Neuronal stem cell (in vitro differentiated cells): ENCODE data around the gene MACF1.

Source experiments
- DNase-seq: peaks from one replicate; pipeline ENCODE4 v3.0.0-alpha.2; 2013; ENCODE audit warnings: low spot score
- H2AFZ ChIP-seq: one replicate; pipeline ENCODE4 v1.6.1; 2013; ENCODE audit warnings: mild to moderate bottlenecking, low read length, inconsistent platforms
- H2AK5ac ChIP-seq: 2 replicates; pipeline ENCODE4 v1.6.1; 2013; ENCODE audit warnings: low read depth, mild to moderate bottlenecking, inconsistent platforms, low read length, moderate library complexity, mixed read lengths
- H2BK120ac ChIP-seq: 2 replicates; pipeline ENCODE4 v1.6.1; 2013; ENCODE audit warnings: low read depth, mild to moderate bottlenecking, inconsistent platforms, low read length, moderate library complexity, mixed read lengths
- H2BK12ac ChIP-seq: one replicate; pipeline ENCODE4 v1.6.1; 2013; ENCODE audit warnings: low read length, inconsistent platforms
- H2BK15ac ChIP-seq: 2 replicates; pipeline ENCODE4 v1.6.1; 2013; ENCODE audit warnings: mild to moderate bottlenecking, low read length, inconsistent platforms, mixed read lengths
- H2BK5ac ChIP-seq: one replicate; pipeline ENCODE4 v1.6.1; 2013; ENCODE audit warnings: inconsistent platforms, mild to moderate bottlenecking, low read length, moderate library complexity
- H3K14ac ChIP-seq: one replicate; pipeline ENCODE4 v1.6.1; 2013; ENCODE audit warnings: low read length, inconsistent platforms
- H3K18ac ChIP-seq: 2 replicates; pipeline ENCODE4 v1.6.1; 2013; ENCODE audit warnings: low read length, inconsistent platforms
- H3K23ac ChIP-seq: 2 replicates; pipeline ENCODE4 v1.6.1; 2013; ENCODE audit warnings: low read depth, mild to moderate bottlenecking, mixed read lengths, low read length, inconsistent platforms; ENCODE audit not compliant: poor library complexity
- H3K27ac ChIP-seq: replicated peaks from 3 replicates; pipeline ENCODE4 v1.5.1; 2013; ENCODE audit warnings: low read length, inconsistent platforms
- H3K27me3 ChIP-seq, 3 experiments: 2 replicates each; pipeline ENCODE4 v1.6.1; 2013; ENCODE audit warnings: low read length in 3 of 3, mild to moderate bottlenecking in 2 of 3, inconsistent platforms in 1 of 3, low read depth in 1 of 3, mixed read lengths in 1 of 3, moderate library complexity in 1 of 3; ENCODE audit not compliant: control insufficient read depth in 3 of 3, insufficient read depth in 3 of 3
- H3K36me3 ChIP-seq, 2 donors: replicated peaks in 1 of 2; 2 replicates each; pipeline ENCODE4 v1.6.1; 2013; ENCODE audit warnings: low read length in 2 of 2; ENCODE audit not compliant: control insufficient read depth in 2 of 2, insufficient read depth in 2 of 2
- H3K4ac ChIP-seq: 2 replicates; pipeline ENCODE4 v1.6.1; 2013; ENCODE audit warnings: inconsistent platforms, mild to moderate bottlenecking, low read length, moderate library complexity
- H3K4me1 ChIP-seq, 2 donors: 1 replicate in 1 of 2; 2 replicates in 1 of 2; pipeline ENCODE4 v1.6.1; 2013; ENCODE audit warnings: low read length in 2 of 2, low read depth in 1 of 2; ENCODE audit not compliant: control insufficient read depth in 2 of 2, insufficient read depth in 1 of 2
- H3K4me2 ChIP-seq: one replicate; pipeline ENCODE4 v1.6.1; 2013; ENCODE audit warnings: mild to moderate bottlenecking, low read length, inconsistent platforms; ENCODE audit not compliant: insufficient read depth, poor library complexity, severe bottlenecking
- H3K4me3 ChIP-seq, 2 donors: 2 replicates each; pipeline ENCODE4 v1.5.1; 2013; ENCODE audit warnings: low read length in 2 of 2, mild to moderate bottlenecking in 2 of 2, inconsistent platforms in 1 of 2, moderate library complexity in 1 of 2
- H3K79me1 ChIP-seq: one replicate; pipeline ENCODE4 v1.6.1; 2013; ENCODE audit warnings: low read depth, mild to moderate bottlenecking, inconsistent platforms, low read length, moderate library complexity
- H3K9ac ChIP-seq: one replicate; pipeline ENCODE4 v1.6.1; 2013; ENCODE audit warnings: mild to moderate bottlenecking, low read depth, low read length, inconsistent platforms; ENCODE audit not compliant: poor library complexity
- H3K9me3 ChIP-seq, 2 donors: replicated peaks in 1 of 2; 2 replicates each; pipeline versions ENCODE3 to v1.6.1; 2013; ENCODE audit warnings: low read length in 2 of 2, mild to moderate bottlenecking in 2 of 2, inconsistent platforms in 1 of 2, low read depth in 1 of 2, mixed read lengths in 1 of 2, moderate library complexity in 1 of 2; ENCODE audit not compliant: control insufficient read depth in 2 of 2, insufficient read depth in 1 of 2
- H4K8ac ChIP-seq: one replicate; pipeline ENCODE4 v1.6.1; 2013; ENCODE audit warnings: low read depth, mild to moderate bottlenecking, inconsistent platforms, low read length, moderate library complexity
- H4K91ac ChIP-seq: one replicate; pipeline ENCODE4 v1.6.1; 2013; ENCODE audit warnings: low read length, low read depth, mild to moderate bottlenecking, inconsistent platforms; ENCODE audit not compliant: poor library complexity
- WGBS, 2 donors: extraction: QIAGEN DNeasy Blood & Tissue Kit; methylation state at CpG; one replicate each; pipeline ENCODE4 v1.1.7; 2013; ENCODE audit warnings: missing lambda C conversion rate in 2 of 2, mixed read lengths in 1 of 2; ENCODE audit not compliant: insufficient read length in 2 of 2, insufficient replicate concordance in 1 of 2; ENCODE audit errors: extremely low coverage in 2 of 2; 5-methylcytosine and 5-hydroxymethylcytosine counted together

Gene MACF1

GRCh38 chr1:39317910-39318633 is 113.6 kb downstream of the MACF1 start:
- no peak overlapping the region for H4K8ac ChIP-seq
- no peak overlapping the region for H2AK5ac ChIP-seq
- no peak overlapping the region for H3K9ac ChIP-seq
- H3K9me3 ChIP-seq, result no peaks in the 10 kb centered on the region
- no peak overlapping the region for H2BK15ac ChIP-seq
- no peaks in the 10 kb centered on the region for H3K27me3 ChIP-seq
- no peak overlapping the region for H2AFZ ChIP-seq
- no peak overlapping the region for H2BK5ac ChIP-seq
- no peak overlapping the region for H3K4me2 ChIP-seq
- H2BK120ac ChIP-seq, result no peak overlapping the region
- no peak overlapping the region for H3K18ac ChIP-seq
- no peaks in the 10 kb centered on the region for H3K79me1 ChIP-seq
- no peak overlapping the region for H4K91ac ChIP-seq
- peaks cover 40 to 99% of the 10 kb centered on the region in 2 donors for H3K36me3 ChIP-seq
- no peak overlapping the region for H3K14ac ChIP-seq
- H3K4me1 ChIP-seq, result no peaks in the 10 kb centered on the region
- no peak overlapping the region for H3K23ac ChIP-seq
- DNase-seq, result no peak
- H3K4ac ChIP-seq, result no peak overlapping the region
- no CpG with 5 or more reads among the region's 6 CpGs for WGBS, 2 donors
- no peak overlapping the region for H3K4me3 ChIP-seq
- H2BK12ac ChIP-seq, result no peak overlapping the region
- H3K27ac ChIP-seq, result no peak overlapping the region

GRCh38 chr1:39321979-39322378 is 117.5 kb downstream of the MACF1 start:
- H3K27ac ChIP-seq, result no peak overlapping the region
- no peak overlapping the region for H3K23ac ChIP-seq
- H3K4me1 ChIP-seq, result no peaks in the 10 kb centered on the region
- H3K79me1 ChIP-seq, result no peaks in the 10 kb centered on the region
- H3K18ac ChIP-seq, result no peak overlapping the region
- H2BK15ac ChIP-seq, result no peak overlapping the region
- H2BK5ac ChIP-seq, result no peak overlapping the region
- H3K4ac ChIP-seq, result no peak overlapping the region
- WGBS, 2 donors, result no CpG with 5 or more reads among the region's 1 CpG
- no peak overlapping the region for H2BK120ac ChIP-seq
- H3K4me2 ChIP-seq, result no peak overlapping the region
- H2AFZ ChIP-seq, result no peak overlapping the region
- H2AK5ac ChIP-seq, result no peak overlapping the region
- no peak overlapping the region for H3K14ac ChIP-seq
- no peaks in the 10 kb centered on the region for H3K9me3 ChIP-seq
- H2BK12ac ChIP-seq, result no peak overlapping the region
- H3K4me3 ChIP-seq, result no peak overlapping the region
- DNase-seq, result no peak
- H4K8ac ChIP-seq, result no peak overlapping the region
- H3K36me3 ChIP-seq, result peaks cover 42 to 99% of the 10 kb centered on the region in 2 donors
- no peaks in the 10 kb centered on the region for H3K27me3 ChIP-seq
- H4K91ac ChIP-seq, result no peak overlapping the region
- H3K9ac ChIP-seq, result no peak overlapping the region

- H3K9me3 ChIP-seq, result no peaks in the 10 kb centered on the region
- no peaks in the 10 kb centered on the region for H3K79me1 ChIP-seq
- H2BK12ac ChIP-seq, result no peak overlapping the region
- H3K4ac ChIP-seq, result no peak overlapping the region
- peaks cover 43 to 99% of the 10 kb centered on the region in 2 donors for H3K36me3 ChIP-seq
- H3K4me3 ChIP-seq, result no peak overlapping the region
- H2AFZ ChIP-seq, result no peak overlapping the region
- H3K27ac ChIP-seq, result no peak overlapping the region
- no peaks in the 10 kb centered on the region for H3K27me3 ChIP-seq
- no peak overlapping the region for H2BK15ac ChIP-seq
- no peak overlapping the region for H3K14ac ChIP-seq
- no peak overlapping the region for H3K4me2 ChIP-seq
- WGBS, 2 donors, result no CpG with 5 or more reads among the region's 6 CpGs
- H2BK120ac ChIP-seq, result no peak overlapping the region
- H4K91ac ChIP-seq, result no peak overlapping the region
- H3K18ac ChIP-seq, result no peak overlapping the region
- DNase-seq, result no peak
- no peak overlapping the region for H2AK5ac ChIP-seq
- no peak overlapping the region for H2BK5ac ChIP-seq
- H3K9ac ChIP-seq, result no peak overlapping the region
- no peak overlapping the region for H4K8ac ChIP-seq
- no peaks in the 10 kb centered on the region for H3K4me1 ChIP-seq
- no peak overlapping the region for H3K23ac ChIP-seq
Measured at GRCh38 chr1:39322431-39322830, 117.9 kb downstream of the MACF1 start.

GRCh38 chr1:39324888-39325287 is 120.4 kb downstream of the MACF1 start:
- Histone ChIP-seq H3K18ac (no peak overlapping the region), H2BK5ac (no peak overlapping the region), H2BK120ac (no peak overlapping the region), H2BK15ac (no peak overlapping the region), H2BK12ac (no peak overlapping the region), H3K4me2 (no peak overlapping the region), H3K23ac (no peak overlapping the region), H3K4ac (no peak overlapping the region), H3K14ac (no peak overlapping the region), H3K4me3 (no peak overlapping the region), H3K9me3 (no peaks in the 10 kb centered on the region), H3K36me3 (peaks cover 40 to 99% of the 10 kb centered on the region in 2 donors), H3K4me1 (no peaks in the 10 kb centered on the region), H2AK5ac (no peak overlapping the region), H3K27me3 (no peaks in the 10 kb centered on the region), H4K8ac (no peak overlapping the region), H2AFZ (no peak overlapping the region), H3K9ac (no peak overlapping the region), H3K27ac (no peak overlapping the region), H3K79me1 (no peaks in the 10 kb centered on the region), H4K91ac (no peak overlapping the region)
- WGBS, 2 donors, result no CpG with 5 or more reads among the region's 2 CpGs
- no peak for DNase-seq
